Activated CD8-positive, alpha-beta memory T cell treated with anti-CD3 and anti-CD28 coated beads, Interleukin-2, amount 50 U/mL, for 4 hours (primary cell): ENCODE measurements around the gene SCYL3.
"Not testable (repeated sequence)": the region's sequence is repeated elsewhere in the genome, so short reads cannot be mapped to it uniquely, and the experiment has no call there.

Experiments used
- DNase-seq: peaks from one replicate; pipeline ENCODE4 v3.0.0-alpha.2; 2020

Gene SCYL3

GRCh38 chr1:169899519-169900217 is 6.0 kb upstream of the SCYL3 start:
- no peak for DNase-seq

- no peak for DNase-seq
Measured at GRCh38 chr1:169896013-169896412, 2.3 kb upstream of the SCYL3 start.

GRCh38 chr1:169894424-169895145 is 889 bp upstream of the SCYL3 start:
- no peak for DNase-seq

GRCh38 chr1:169892927-169893644 is 610 bp downstream of the SCYL3 start:
- no peak for DNase-seq

- no peak for DNase-seq
Measured at GRCh38 chr1:169892176-169892926, 1.3 kb downstream of the SCYL3 start.

- DNase-seq, result no peak
Measured at GRCh38 chr1:169891539-169891885, 2.2 kb downstream of the SCYL3 start.

GRCh38 chr1:169890761-169891538 is 2.7 kb downstream of the SCYL3 start:
- peak; percentile 25 for DNase-seq

GRCh38 chr1:169889871-169890270 is 3.8 kb downstream of the SCYL3 start:
- no peak for DNase-seq

GRCh38 chr1:169886931-169887330 is 6.8 kb downstream of the SCYL3 start:
- DNase-seq, result no peak

- no peak for DNase-seq
Measured at GRCh38 chr1:169886422-169886821, 7.3 kb downstream of the SCYL3 start.

GRCh38 chr1:169885207-169885606 is 8.5 kb downstream of the SCYL3 start:
- no peak for DNase-seq

GRCh38 chr1:169884634-169885033 is 9.1 kb downstream of the SCYL3 start:
- no peak for DNase-seq

- no peak for DNase-seq
Measured at GRCh38 chr1:169882039-169882511, 11.6 kb downstream of the SCYL3 start.

GRCh38 chr1:169879034-169879840 is 14.5 kb downstream of the SCYL3 start:
- DNase-seq, result no peak

- DNase-seq, result no peak
Measured at GRCh38 chr1:169878498-169878897, 15.2 kb downstream of the SCYL3 start.

- no peak for DNase-seq
Measured at GRCh38 chr1:169877800-169878491, 15.8 kb downstream of the SCYL3 start.

GRCh38 chr1:169874229-169874628 is 19.5 kb downstream of the SCYL3 start:
- DNase-seq, result no peak

GRCh38 chr1:169873582-169874199 is 20.0 kb downstream of the SCYL3 start:
- DNase-seq, result no peak

GRCh38 chr1:169872906-169873305 is 20.8 kb downstream of the SCYL3 start:
- no peak for DNase-seq

- not testable (repeated sequence) for DNase-seq
Measured at GRCh38 chr1:169871988-169872387, 21.7 kb downstream of the SCYL3 start.
